Measurements from ENCODE around the gene ODR4. TPM values are rescaled to one million over a fixed set of nuclear protein-coding genes. Genes with fewer than 3 reads are reported as not detected.

ODR4 gene
- total and polyA plus RNA-seq, 2 of the 4 experiments (the other 2 are of a cell fraction): 9.4 to 9.7 TPM

GRCh38 chr1:186438567-186438966 is 62.9 kb downstream of the ODR4 start:
- no peak for ATAC-seq (ENCODE audit: low read depth)
- H3K9me1 ChIP-seq (ENCODE audit: insufficient read depth, low read length): no peaks in the 10 kb centered on the region
- CTCF ChIA-PET: no interaction called here

More at GRCh38 chr1:186438567-186438966, 62.9 kb downstream of the ODR4 start:
- Histone ChIP-seq H2AK9ac (replicated peaks; ENCODE audit: low read depth, low read length, poor library complexity) (no peak overlapping the region), H3K4ac (ENCODE audit: low read depth, low read length) (no peak overlapping the region), H3K27ac (ENCODE audit: insufficient read depth, low read length) (no peak overlapping the region), H2AK5ac (ENCODE audit: low read depth, low read length) (no peak overlapping the region), H3K36me3 (ENCODE audit: control insufficient read depth, insufficient read depth, low read length) (no peaks in the 10 kb centered on the region), H3K14ac (replicated peaks; ENCODE audit: low read depth, low read length) (no peak overlapping the region), H2AFZ (replicated peaks; ENCODE audit: low read length, poor library complexity) (no peak overlapping the region), H2BK20ac (ENCODE audit: low read depth, low read length) (no peak overlapping the region), H3K9ac (ENCODE audit: low read depth, low read length) (no peak overlapping the region), H4K20me1 (ENCODE audit: insufficient read depth, low read length) (no peaks in the 10 kb centered on the region), H3K56ac (ENCODE audit: extremely low read depth, insufficient read depth, low read length) (no peak overlapping the region), H4K91ac (ENCODE audit: insufficient read depth, low read depth, low read length) (no peak overlapping the region), H3K9me3 (ENCODE audit: control insufficient read depth, insufficient read depth, low read length) (no peaks in the 10 kb centered on the region), H3K4me2 (ENCODE audit: low read depth, low read length) (no peak overlapping the region), H2BK5ac (ENCODE audit: low read depth, low read length, poor library complexity, severe bottlenecking) (no peak overlapping the region), H2BK15ac (ENCODE audit: low read depth, low read length) (no peak overlapping the region), H3K23ac (ENCODE audit: low read depth, low read length) (no peak overlapping the region), H2BK120ac (ENCODE audit: low read depth, low read length) (no peak overlapping the region), H3K18ac (ENCODE audit: low read depth, low read length) (no peak overlapping the region), H3K4me3 (ENCODE audit: insufficient read depth, low read depth, low read length) (no peak overlapping the region), H4K5ac (ENCODE audit: low read depth, low read length) (no peak overlapping the region), H4K8ac (ENCODE audit: low read depth in 2 of 2, low read length in 2 of 2) (no peak overlapping the region), H3K4me1 (ENCODE audit: control insufficient read depth, insufficient read depth, low read length) (no peaks in the 10 kb centered on the region), H3K79me1 (ENCODE audit: low read depth in 1 of 2, low read length in 2 of 2) (no peaks in the 10 kb centered on the region), H3K27me3 (ENCODE audit: control insufficient read depth, insufficient read depth, low read length) (no peaks in the 10 kb centered on the region)
- DNase-seq: no peak
- intact Hi-C loops (cut with micrococcal nuclease): no loop called here
- in situ Hi-C loops (cut with MboI; ENCODE audit: low sequenced_read_pairs): no loop called here
- TF ChIP-seq CEBPB (IDR thresholded peaks at IDR 0.05; ENCODE audit: low read depth, low read length): no peak
- TF ChIP-seq CTCF (conservative IDR thresholded peaks at IDR 0.05; ENCODE audit: low read depth, low read length): no peak
- no peak for TF ChIP-seq RAD21 (IDR thresholded peaks at IDR 0.05; ENCODE audit: low read length)
- no peak for TF ChIP-seq MXI1 (IDR thresholded peaks at IDR 0.05; ENCODE audit: borderline replicate concordance, low read depth, low read length)
- TF ChIP-seq MAFK (IDR thresholded peaks at IDR 0.05; ENCODE audit: low read depth, low read length): no peak
- POLR2A ChIA-PET (ENCODE audit: unreplicated experiment): no interaction called here
- BruUV-seq (replicated peaks): no TSS peak
- 100% methylated on average over 1 of the region's 5 CpGs for WGBS, 2 experiments (ENCODE audit: extremely low coverage in 2 of 2, insufficient read length in 1 of 2)
- dilution Hi-C loops (cut with HindIII; ENCODE audit: low sequenced_read_pairs, unreplicated experiment): no loop called here

Measured in IMR-90 (cell line).